Measurements from ENCODE around the gene CRTAC1. TPM values are rescaled to one million over a fixed set of nuclear protein-coding genes. Genes with fewer than 3 reads are reported as not detected.

Gene CRTAC1
- polyA plus RNA-seq, 2 of the 4 experiments (the other 2 are of a cell fraction), result 0.32 to 0.39 TPM

DNA sequence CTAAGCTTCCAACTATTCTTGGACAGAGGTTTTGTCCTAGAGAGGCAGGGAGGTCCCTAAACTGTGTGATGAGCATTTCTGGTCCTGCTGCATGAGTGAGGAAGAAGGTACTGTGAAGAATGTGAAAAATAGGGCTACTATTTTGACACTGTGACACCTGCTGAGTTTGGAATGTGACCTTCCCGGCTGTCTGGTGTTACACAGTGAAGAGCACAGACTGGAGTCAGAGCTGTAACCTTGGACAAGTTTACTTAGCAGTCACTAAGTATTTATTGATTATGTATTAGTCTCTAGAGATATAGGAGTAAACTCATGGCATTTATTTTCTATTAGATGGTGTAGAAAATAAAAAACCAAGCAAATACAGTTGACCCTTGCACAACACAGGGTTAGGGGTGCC is 168.5 kb downstream of the CRTAC1 start:
- Histone ChIP-seq H3K27ac (peak overlapping the region; percentile 63 to 79), H3K9me3 (no peaks in the 10 kb centered on the region), H3K4me2 (peak overlapping the region; percentile 72), H3K4me3 (no peak overlapping the region), H3K4me1 (peaks cover 40% of the 10 kb centered on the region)
- 4% methylated on average over 1 of the region's 1 CpG for WGBS (ENCODE audit: missing lambda C conversion rate)
- POLR2A ChIA-PET, result interaction anchor here (0.9 to 1.6 kb wide), 4 partner anchors 13 to 125 kb away, joined by 5 to 11 read pairs (median 5); partner anchors contain the start of genes GOLGA7B and ZFYVE27
- CTCF ChIA-PET, result interaction anchor here (1.0 to 21.3 kb wide), 9 partner anchors 9 to 179 kb away, joined by 3 to 649 read pairs (median 4); no protein-coding TSS in a partner anchor
- TF ChIP-seq MYC (IDR thresholded peaks at IDR 0.05; ENCODE audit: borderline replicate concordance, low read length) (no peak), NFE2L2 (conservative IDR thresholded peaks at IDR 0.05; ENCODE audit: low read length) (no peak), JUNB (IDR thresholded peaks at IDR 0.05) (no peak; the same call in 1 of the 2 replicates), SREBF2 (IDR thresholded peaks at IDR 0.05) (no peak), ZNF302 (CRISPR knock-in tag; IDR thresholded peaks at IDR 0.05) (no peak), HDAC2 (IDR thresholded peaks at IDR 0.05) (no peak), NPAS2 (CRISPR knock-in tag; IDR thresholded peaks at IDR 0.05; ENCODE audit: borderline replicate concordance) (no peak), CBX8 (IDR thresholded peaks at IDR 0.05) (no peak), KDM5A (IDR thresholded peaks at IDR 0.05) (no peak), MAZ (IDR thresholded peaks at IDR 0.05; ENCODE audit: borderline replicate concordance, low read depth, low read length) (no peak), KDM1A (IDR thresholded peaks at IDR 0.05; ENCODE audit: low read depth) (no peak), JUN (IDR thresholded peaks at IDR 0.05) (no peak), RFX5 (IDR thresholded peaks at IDR 0.05) (no peak), FOXS1 (CRISPR knock-in tag; IDR thresholded peaks at IDR 0.05) (no peak), EP300 (IDR thresholded peaks at IDR 0.05) (no peak; a peak in 1 of 5 replicates)
- TF ChIP-seq, protein P1, sequence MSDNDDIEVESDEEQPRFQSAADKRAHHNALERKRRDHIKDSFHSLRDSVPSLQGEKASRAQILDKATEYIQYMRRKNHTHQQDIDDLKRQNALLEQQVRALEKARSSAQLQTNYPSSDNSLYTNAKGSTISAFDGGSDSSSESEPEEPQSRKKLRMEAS (IDR thresholded peaks at IDR 0.05), result no peak
- ATAC-seq (peak; percentile 41 to 56; a peak in 5 of 6 replicates), DNase-seq (ENCODE audit: low read depth in 1 of 2, low spot score in 1 of 2) (no peak), FAIRE-seq (no peak)

DNA sequence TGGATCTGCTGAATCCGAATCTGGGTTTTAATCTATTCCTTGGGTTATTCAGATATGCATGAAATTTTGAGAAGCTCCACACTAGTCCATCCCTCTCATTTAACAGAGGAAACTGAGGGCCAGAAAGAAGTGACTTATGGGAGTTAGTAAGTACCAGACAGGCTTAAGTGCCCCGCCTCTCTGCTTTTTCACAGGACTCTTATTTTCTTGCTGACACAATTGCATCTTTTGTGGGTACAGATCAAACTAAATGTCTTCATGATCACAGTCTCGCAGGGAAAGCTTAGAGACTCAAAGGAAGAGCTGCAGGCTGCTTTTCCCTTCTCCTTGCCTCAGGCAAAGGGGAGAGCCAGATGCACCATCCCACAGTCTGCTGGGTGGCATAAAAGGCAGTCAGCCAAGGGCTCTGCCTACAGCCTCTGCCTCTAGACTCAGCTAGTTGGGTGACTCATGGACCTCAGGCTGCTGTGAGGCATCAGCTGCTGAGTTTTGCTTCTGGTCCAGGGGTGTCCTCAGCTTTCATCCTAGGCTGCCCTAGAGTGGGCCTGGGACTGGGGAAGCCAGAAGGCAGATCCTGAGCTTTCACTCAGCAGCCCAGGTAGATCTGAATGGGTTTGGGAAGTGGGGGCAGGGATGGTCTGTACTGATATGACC is 169.2 kb downstream of the CRTAC1 start:
- CTCF ChIA-PET, result interaction anchor here (0.6 to 21.3 kb wide), 17 partner anchors 9 to 1996 kb away, joined by 3 to 649 read pairs (median 4); no protein-coding TSS in a partner anchor
- FAIRE-seq (peak; percentile 87), DNase-seq (ENCODE audit: low read depth in 1 of 2, low spot score in 1 of 2) (peak; percentile 59 to 93), ATAC-seq (peak; percentile 95 to 97)
- Histone ChIP-seq H3K4me1 (peaks cover 40% of the 10 kb centered on the region), H3K9me3 (no peaks in the 10 kb centered on the region), H3K4me2 (peak overlapping the region; percentile 72), H3K27ac (peak overlapping the region; percentile 63 to 79), H3K4me3 (no peak overlapping the region)
- 57% methylated on average over 3 of the region's 3 CpGs for WGBS (ENCODE audit: missing lambda C conversion rate)
- POLR2A ChIA-PET, result interaction anchor here (0.5 to 1.6 kb wide), 6 partner anchors 11 to 125 kb away, joined by 3 to 11 read pairs (median 5); partner anchors contain the start of genes GOLGA7B and ZFYVE27
- TF ChIP-seq, protein P1 (IDR thresholded peaks at IDR 0.05), result 0 out of 2 replicates have a peak, but pooled peaks have one; percentile 18
- TF ChIP-seq JUNB (IDR thresholded peaks at IDR 0.05) (peak; percentile 35; the same call in 1 of the 2 replicates), GATA3 (IDR thresholded peaks at IDR 0.05; ENCODE audit: borderline replicate concordance) (no peak), EP300 (IDR thresholded peaks at IDR 0.05) (peak in 1 of 2 experiments; percentile 10; a peak in 1 of 5 replicates), FOSL2 (IDR thresholded peaks at IDR 0.05) (peak; percentile 39), FOSL2 (CRISPR knock-in tag; IDR thresholded peaks at IDR 0.05) (peak; percentile 81), POLR2AphosphoS2 (conservative IDR thresholded peaks at IDR 0.05; ENCODE audit: low read length) (no peak)
- TF ChIP-seq, protein P2, sequence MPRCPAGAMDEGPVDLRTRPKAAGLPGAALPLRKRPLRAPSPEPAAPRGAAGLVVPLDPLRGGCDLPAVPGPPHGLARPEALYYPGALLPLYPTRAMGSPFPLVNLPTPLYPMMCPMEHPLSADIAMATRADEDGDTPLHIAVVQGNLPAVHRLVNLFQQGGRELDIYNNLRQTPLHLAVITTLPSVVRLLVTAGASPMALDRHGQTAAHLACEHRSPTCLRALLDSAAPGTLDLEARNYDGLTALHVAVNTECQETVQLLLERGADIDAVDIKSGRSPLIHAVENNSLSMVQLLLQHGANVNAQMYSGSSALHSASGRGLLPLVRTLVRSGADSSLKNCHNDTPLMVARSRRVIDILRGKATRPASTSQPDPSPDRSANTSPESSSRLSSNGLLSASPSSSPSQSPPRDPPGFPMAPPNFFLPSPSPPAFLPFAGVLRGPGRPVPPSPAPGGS (IDR thresholded peaks at IDR 0.05), result no peak

DNA sequence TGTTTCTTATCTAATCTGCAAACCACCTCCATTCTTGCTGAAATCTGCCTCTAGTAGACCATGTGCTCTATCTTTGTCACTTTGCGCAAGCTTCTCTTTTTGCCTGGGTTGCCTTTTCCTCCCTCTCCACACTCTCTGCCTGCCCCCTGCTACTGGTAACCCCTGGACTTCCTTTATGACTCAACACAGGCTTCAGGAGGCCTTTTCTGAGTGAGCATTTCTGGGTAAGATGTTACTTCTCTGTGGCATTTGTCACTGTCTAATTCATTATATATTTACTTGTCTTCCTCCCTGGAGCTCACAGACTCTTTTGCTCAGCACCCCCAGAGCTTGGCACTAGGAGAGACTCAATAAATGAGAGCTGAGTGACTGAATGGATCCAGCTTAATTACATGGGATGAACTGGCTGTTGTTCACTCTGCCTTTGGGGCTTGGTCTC is 172.4 kb downstream of the CRTAC1 start:
- CTCF ChIA-PET, result interaction anchor here (1.2 to 21.3 kb wide), 4 partner anchors 13 to 98 kb away, joined by 3 to 649 read pairs (median 34); no protein-coding TSS in a partner anchor
- POLR2A ChIA-PET, result interaction anchor here (0.7 kb wide), 1 partner anchor 9 kb away, joined by 3 read pairs; the partner anchor contains the start of gene GOLGA7B
- FAIRE-seq, result no peak
- no peak overlapping the region for H3K4me3 ChIP-seq
- no peaks in the 10 kb centered on the region for H3K9me3 ChIP-seq
- H3K4me2 ChIP-seq, result peak overlapping the region; percentile 7; the same call in 2 of the 3 replicates
- peak overlapping the region in 1 of 2 experiments; percentile 68; a peak in 3 of 6 replicates for H3K27ac ChIP-seq
- WGBS (ENCODE audit: missing lambda C conversion rate), result 93% methylated on average over 1 of the region's 1 CpG
- no peak for ATAC-seq
- no peak for TF ChIP-seq CEBPB (IDR thresholded peaks at IDR 0.05)
- no peak for TF ChIP-seq ZSCAN20 (CRISPR knock-in tag; IDR thresholded peaks at IDR 0.05)
- TF ChIP-seq JUNB (IDR thresholded peaks at IDR 0.05), result no peak
- no peak for TF ChIP-seq ZNF302 (CRISPR knock-in tag; IDR thresholded peaks at IDR 0.05)
- TF ChIP-seq, protein P3, sequence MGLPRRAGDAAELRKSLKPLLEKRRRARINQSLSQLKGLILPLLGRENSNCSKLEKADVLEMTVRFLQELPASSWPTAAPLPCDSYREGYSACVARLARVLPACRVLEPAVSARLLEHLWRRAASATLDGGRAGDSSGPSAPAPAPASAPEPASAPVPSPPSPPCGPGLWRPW (IDR thresholded peaks at IDR 0.05), result no peak
- no peak for TF ChIP-seq ZFP36 (IDR thresholded peaks at IDR 0.05; ENCODE audit: borderline replicate concordance, partially characterized antibody)
- TF ChIP-seq HOXB13 (CRISPR knock-in tag; IDR thresholded peaks at IDR 0.05; ENCODE audit: low read depth), result no peak
- TF ChIP-seq KDM5A (IDR thresholded peaks at IDR 0.05), result no peak
- DNase-seq (ENCODE audit: low read depth in 1 of 2, low spot score in 1 of 2), result no peak
- H3K4me1 ChIP-seq, result peaks cover 40% of the 10 kb centered on the region

Data from A549 (cell line).